ENCODE measurements around the gene MDH1. TPM values are rescaled to one million over a fixed set of nuclear protein-coding genes. Genes with fewer than 3 reads are reported as not detected.
"Not testable (repeated sequence)": the region's sequence is repeated elsewhere in the genome, so short reads cannot be mapped to it uniquely, and the experiment has no call there.

MDH1 gene
- total and polyA plus RNA-seq, 4 donors = 225 to 458 (median 401) TPM

- H3K36me3 ChIP-seq (ENCODE audit: control insufficient read depth, insufficient read depth, low read length); DNase-seq (ENCODE audit: low read depth in 4 of 6, low spot score in 6 of 6); H3K27me3 ChIP-seq (ENCODE audit: control insufficient read depth, insufficient read depth, low read length); H3K9me3 ChIP-seq (ENCODE audit: control insufficient read depth, insufficient read depth, low read length); H3K4me1 ChIP-seq (ENCODE audit: control insufficient read depth, insufficient read depth, low read length); H3K4me3 ChIP-seq (ENCODE audit: low read depth, low read length); H3K27ac ChIP-seq (ENCODE audit: low read depth, low read length): not testable (repeated sequence)
- 91% methylated on average over 2 of the region's 3 CpGs for WGBS (ENCODE audit: insufficient coverage)
Observed at GRCh38 chr2:63558922-63559321, 29.8 kb upstream of the MDH1 start.

GRCh38 chr2:63562751-63563150 is 26.0 kb upstream of the MDH1 start:
- H3K9me3 ChIP-seq (ENCODE audit: control insufficient read depth, insufficient read depth, low read length) = peaks cover 3% of the 10 kb centered on the region
- DNase-seq (ENCODE audit: low read depth in 4 of 6, low spot score in 6 of 6) = no peak
- H3K27ac ChIP-seq (ENCODE audit: low read depth, low read length) = no peak overlapping the region
- no peak overlapping the region for H3K4me3 ChIP-seq (ENCODE audit: low read depth, low read length)
- H3K27me3 ChIP-seq (ENCODE audit: control insufficient read depth, insufficient read depth, low read length) = no peaks in the 10 kb centered on the region
- H3K4me1 ChIP-seq (ENCODE audit: control insufficient read depth, insufficient read depth, low read length) = no peaks in the 10 kb centered on the region
- no peaks in the 10 kb centered on the region for H3K36me3 ChIP-seq (ENCODE audit: control insufficient read depth, insufficient read depth, low read length)

DNA sequence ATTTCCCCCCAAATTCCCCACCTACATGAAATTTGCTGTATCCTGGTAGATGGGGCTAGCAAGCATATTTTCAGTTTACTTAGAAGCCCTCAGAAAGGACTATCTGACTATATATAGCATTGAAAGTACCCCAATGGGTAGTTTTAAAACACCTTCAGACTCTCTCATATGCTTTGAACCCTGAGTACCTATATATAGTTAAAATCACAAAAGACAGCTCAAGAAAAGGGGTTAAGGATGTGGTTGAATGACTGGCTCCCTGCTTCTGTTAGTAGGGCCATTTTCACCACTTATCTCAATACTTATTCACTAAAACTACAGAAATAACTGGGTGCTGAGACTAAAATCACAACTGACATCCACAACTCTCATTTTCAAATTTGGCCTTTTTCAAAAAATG is 19.0 kb upstream of the MDH1 start:
- Histone ChIP-seq H3K4me3 (ENCODE audit: low read depth, low read length) (no peak overlapping the region), H3K27me3 (ENCODE audit: control insufficient read depth, insufficient read depth, low read length) (no peaks in the 10 kb centered on the region), H3K27ac (ENCODE audit: low read depth, low read length) (no peak overlapping the region), H3K9me3 (ENCODE audit: control insufficient read depth, insufficient read depth, low read length) (no peaks in the 10 kb centered on the region), H3K36me3 (ENCODE audit: control insufficient read depth, insufficient read depth, low read length) (no peaks in the 10 kb centered on the region), H3K4me1 (ENCODE audit: control insufficient read depth, insufficient read depth, low read length) (no peaks in the 10 kb centered on the region)
- DNase-seq (ENCODE audit: low read depth in 4 of 6, low spot score in 6 of 6) = no peak

- Histone ChIP-seq H3K36me3 (ENCODE audit: control insufficient read depth, insufficient read depth, low read length) (no peaks in the 10 kb centered on the region), H3K9me3 (ENCODE audit: control insufficient read depth, insufficient read depth, low read length) (no peaks in the 10 kb centered on the region), H3K4me3 (ENCODE audit: low read depth, low read length) (no peak overlapping the region), H3K27me3 (ENCODE audit: control insufficient read depth, insufficient read depth, low read length) (no peaks in the 10 kb centered on the region), H3K4me1 (ENCODE audit: control insufficient read depth, insufficient read depth, low read length) (no peaks in the 10 kb centered on the region), H3K27ac (ENCODE audit: low read depth, low read length) (no peak overlapping the region)
- WGBS (ENCODE audit: insufficient coverage) = no CpG with 5 or more reads among the region's 2 CpGs
- DNase-seq (ENCODE audit: low read depth in 4 of 6, low spot score in 6 of 6) = no peak
Observed at GRCh38 chr2:63571291-63571690, 17.5 kb upstream of the MDH1 start.

- no peaks in the 10 kb centered on the region for H3K4me1 ChIP-seq (ENCODE audit: control insufficient read depth, insufficient read depth, low read length)
- H3K27ac ChIP-seq (ENCODE audit: low read depth, low read length) = no peak overlapping the region
- no peaks in the 10 kb centered on the region for H3K9me3 ChIP-seq (ENCODE audit: control insufficient read depth, insufficient read depth, low read length)
- DNase-seq (ENCODE audit: low read depth in 4 of 6, low spot score in 6 of 6) = no peak
- H3K4me3 ChIP-seq (ENCODE audit: low read depth, low read length) = no peak overlapping the region
- H3K36me3 ChIP-seq (ENCODE audit: control insufficient read depth, insufficient read depth, low read length) = no peaks in the 10 kb centered on the region
- H3K27me3 ChIP-seq (ENCODE audit: control insufficient read depth, insufficient read depth, low read length) = no peaks in the 10 kb centered on the region
- 96% methylated on average over 2 of the region's 2 CpGs for WGBS (ENCODE audit: insufficient coverage)
Observed at GRCh38 chr2:63572001-63572400, 16.8 kb upstream of the MDH1 start.

GRCh38 chr2:63573026-63573425 is 15.7 kb upstream of the MDH1 start:
- not testable (repeated sequence) for H3K9me3 ChIP-seq (ENCODE audit: control insufficient read depth, insufficient read depth, low read length); H3K27me3 ChIP-seq (ENCODE audit: control insufficient read depth, insufficient read depth, low read length); H3K4me3 ChIP-seq (ENCODE audit: low read depth, low read length); DNase-seq (ENCODE audit: low read depth in 4 of 6, low spot score in 6 of 6); H3K27ac ChIP-seq (ENCODE audit: low read depth, low read length); H3K4me1 ChIP-seq (ENCODE audit: control insufficient read depth, insufficient read depth, low read length); H3K36me3 ChIP-seq (ENCODE audit: control insufficient read depth, insufficient read depth, low read length)
- no CpG with 5 or more reads among the region's 3 CpGs for WGBS (ENCODE audit: insufficient coverage)

- not testable (repeated sequence) for H3K4me3 ChIP-seq (ENCODE audit: low read depth, low read length); DNase-seq (ENCODE audit: low read depth in 4 of 6, low spot score in 6 of 6); H3K4me1 ChIP-seq (ENCODE audit: control insufficient read depth, insufficient read depth, low read length); H3K27ac ChIP-seq (ENCODE audit: low read depth, low read length); H3K27me3 ChIP-seq (ENCODE audit: control insufficient read depth, insufficient read depth, low read length); H3K36me3 ChIP-seq (ENCODE audit: control insufficient read depth, insufficient read depth, low read length); H3K9me3 ChIP-seq (ENCODE audit: control insufficient read depth, insufficient read depth, low read length)
- WGBS (ENCODE audit: insufficient coverage) = 91% methylated on average over 7 of the region's 13 CpGs
Observed at GRCh38 chr2:63573726-63574345, 14.9 kb upstream of the MDH1 start.

DNA sequence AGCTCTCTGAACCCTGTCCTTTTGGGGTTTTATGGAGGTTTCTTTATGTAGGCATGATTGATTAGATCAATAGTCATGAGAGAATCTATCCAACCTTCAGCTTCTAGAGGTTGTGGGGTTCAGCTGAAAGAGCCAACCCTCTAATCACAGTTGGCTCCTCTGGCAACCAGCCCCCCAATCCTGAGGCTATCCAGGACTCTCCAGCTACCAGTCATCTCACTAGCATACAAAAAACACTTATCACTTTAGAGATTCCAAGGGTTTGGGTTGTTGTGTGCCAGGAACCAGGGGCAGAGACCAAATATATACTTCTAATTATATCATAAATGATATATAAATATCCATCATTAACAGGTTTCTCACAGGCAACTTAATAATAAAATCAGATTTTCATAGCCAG is 12.2 kb upstream of the MDH1 start:
- no peak for DNase-seq (ENCODE audit: low read depth in 4 of 6, low spot score in 6 of 6)
- no peaks in the 10 kb centered on the region for H3K9me3 ChIP-seq (ENCODE audit: control insufficient read depth, insufficient read depth, low read length)
- H3K4me3 ChIP-seq (ENCODE audit: low read depth, low read length) = no peak overlapping the region
- H3K27me3 ChIP-seq (ENCODE audit: control insufficient read depth, insufficient read depth, low read length) = no peaks in the 10 kb centered on the region
- H3K36me3 ChIP-seq (ENCODE audit: control insufficient read depth, insufficient read depth, low read length) = no peaks in the 10 kb centered on the region
- no peaks in the 10 kb centered on the region for H3K4me1 ChIP-seq (ENCODE audit: control insufficient read depth, insufficient read depth, low read length)
- H3K27ac ChIP-seq (ENCODE audit: low read depth, low read length) = no peak overlapping the region

DNA sequence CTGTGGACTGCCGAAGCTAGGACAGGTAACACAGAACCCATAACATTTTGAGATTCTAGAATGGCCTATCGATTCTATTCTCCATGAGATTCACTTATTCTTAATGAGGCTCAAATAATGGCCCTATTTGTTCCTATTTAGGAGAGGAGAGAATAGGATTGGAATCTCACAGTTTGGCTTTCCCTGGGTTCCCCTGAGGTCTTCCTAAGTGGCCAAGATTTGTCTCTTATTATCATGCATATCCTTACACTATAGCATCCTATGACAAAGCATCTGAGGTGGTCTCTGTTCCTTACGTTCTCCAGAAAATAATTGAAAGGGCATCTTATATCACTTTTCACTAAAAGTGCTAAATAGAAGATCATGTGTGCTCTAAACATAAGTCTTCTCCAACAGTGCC is 10.0 kb upstream of the MDH1 start:
- no CpG with 5 or more reads among the region's 3 CpGs for WGBS (ENCODE audit: insufficient coverage)
- Histone ChIP-seq H3K9me3 (ENCODE audit: control insufficient read depth, insufficient read depth, low read length) (no peaks in the 10 kb centered on the region), H3K36me3 (ENCODE audit: control insufficient read depth, insufficient read depth, low read length) (no peaks in the 10 kb centered on the region), H3K4me3 (ENCODE audit: low read depth, low read length) (no peak overlapping the region), H3K4me1 (ENCODE audit: control insufficient read depth, insufficient read depth, low read length) (no peaks in the 10 kb centered on the region), H3K27ac (ENCODE audit: low read depth, low read length) (no peak overlapping the region), H3K27me3 (ENCODE audit: control insufficient read depth, insufficient read depth, low read length) (no peaks in the 10 kb centered on the region)
- no peak for DNase-seq (ENCODE audit: low read depth in 4 of 6, low spot score in 6 of 6)

DNA sequence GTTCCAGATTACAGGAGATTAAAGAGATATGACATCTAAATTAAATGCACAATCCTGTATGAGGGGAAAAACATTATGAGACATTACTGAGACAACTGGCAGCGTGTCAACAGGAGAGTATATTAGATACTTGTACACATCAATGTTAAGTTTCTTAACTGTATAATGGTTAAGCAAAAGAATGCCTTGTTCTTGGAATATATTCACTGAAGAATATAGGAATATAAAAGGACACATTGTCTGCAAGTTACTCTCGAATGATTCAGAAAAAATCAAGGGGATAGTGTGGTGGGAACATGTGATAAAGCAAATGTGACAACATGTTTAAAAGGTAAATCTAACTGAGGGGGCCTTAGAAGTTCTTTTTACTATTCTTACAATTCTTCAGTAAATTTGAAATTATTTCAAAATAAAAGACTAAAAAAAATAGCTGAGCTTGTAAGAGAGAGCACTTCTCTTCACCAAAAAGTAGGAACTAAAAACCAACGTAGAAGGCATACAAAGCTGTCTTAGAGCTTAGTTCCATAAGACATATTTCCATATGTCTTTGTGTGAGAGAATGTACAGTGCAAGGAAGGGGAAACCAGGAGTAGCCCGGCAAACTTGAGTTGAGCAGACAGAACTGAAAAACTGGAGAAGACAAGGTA is 8.0 kb upstream of the MDH1 start:
- Histone ChIP-seq H3K4me3 (ENCODE audit: low read depth, low read length) (no peak overlapping the region), H3K36me3 (ENCODE audit: control insufficient read depth, insufficient read depth, low read length) (no peaks in the 10 kb centered on the region), H3K9me3 (ENCODE audit: control insufficient read depth, insufficient read depth, low read length) (no peaks in the 10 kb centered on the region), H3K4me1 (ENCODE audit: control insufficient read depth, insufficient read depth, low read length) (no peaks in the 10 kb centered on the region), H3K27me3 (ENCODE audit: control insufficient read depth, insufficient read depth, low read length) (no peaks in the 10 kb centered on the region), H3K27ac (ENCODE audit: low read depth, low read length) (no peak overlapping the region)
- DNase-seq (ENCODE audit: low read depth in 4 of 6, low spot score in 6 of 6) = no peak
- WGBS (ENCODE audit: insufficient coverage) = 80% methylated on average over 1 of the region's 4 CpGs
